Tibial nerve (tissue), 4 donors: Measurements from ENCODE around the gene INO80B. TPM values are rescaled to one million over a fixed set of nuclear protein-coding genes. Genes with fewer than 3 reads are reported as not detected.

Experiments
- DNase-seq, 2 donors: peaks; one replicate each; pipeline ENCODE4 v3.0.0-alpha.2; 2019; ENCODE audit warnings: low spot score in 2 of 2
- H3K27ac ChIP-seq, 4 donors: fragments of 200-600 bp; sonication (generic) in 3 of 4; one replicate each; pipeline ENCODE4 v1.5.1; 2017 to 2019; ENCODE audit warnings: mild to moderate bottlenecking in 1 of 4
- H3K27me3 ChIP-seq, 2 donors: fragments of 200-600 bp; sonication (generic) in 1 of 2; one replicate each; pipeline versions ENCODE4 v1.5.1 to v1.6.0; 2017 to 2019
- H3K36me3 ChIP-seq, 3 donors: fragments of 200-600 bp; sonication (generic); one replicate each; pipeline ENCODE4 v1.5.1; 2018 to 2019
- H3K4me1 ChIP-seq, 4 donors: fragments of 200-600 bp; sonication (generic) in 3 of 4; one replicate each; pipeline ENCODE4 v1.5.1; 2017 to 2019
- H3K4me3 ChIP-seq, 4 donors: fragments of 200-600 bp; sonication (generic) in 3 of 4; one replicate each; pipeline ENCODE4 v1.5.1; 2017 to 2019; ENCODE audit warnings: mild to moderate bottlenecking in 1 of 4, moderate library complexity in 1 of 4
- H3K9me3 ChIP-seq, 4 donors: fragments of 200-600 bp; sonication (generic) in 3 of 4; one replicate each; pipeline ENCODE4 v1.5.1; 2017 to 2019
- CTCF ChIP-seq, 5 experiments: fragments of 200-600 bp in 3 of 5; fragments of 450-650 bp in 2 of 5; sonication (generic) in 3 of 5; IDR thresholded peaks; one replicate each; pipeline ENCODE4 v1.5.1; 2016 to 2019; ENCODE audit warnings: antibody characterized with exemption in 5 of 5, mild to moderate bottlenecking in 3 of 5, moderate library complexity in 2 of 5
- EP300 ChIP-seq, 2 donors: sonication (generic); formaldehyde crosslinking; IDR thresholded peaks; one replicate each; pipeline ENCODE4 v1.6.1; 2017; ENCODE audit warnings: antibody characterized with exemption in 2 of 2, mild to moderate bottlenecking in 1 of 2
- POLR2A ChIP-seq, 2 donors: fragments of 450-650 bp; IDR thresholded peaks; one replicate each; pipeline ENCODE4 v1.6.1; 2017; ENCODE audit warnings: antibody characterized with exemption in 2 of 2, mild to moderate bottlenecking in 2 of 2, moderate library complexity in 2 of 2
- WGBS, 2 donors: methylation state at CpG; one replicate each; pipeline ENCODE4 v1.1.5; 2018; 5-methylcytosine and 5-hydroxymethylcytosine counted together
- total RNA-seq, 4 donors: library from RNA; depleted of rRNA; stranded (reverse); fragments of >200 nt; gene quantifications; one replicate each; pipeline ENCODE4 v1.1.0, GENCODE V29; 2016

INO80B gene
- total RNA-seq: 10 to 100 TPM; 15.1 to 40.6 (median 27.5) TPM

GRCh38 chr2:74454654-74455511 is at the start of gene INO80B:
INO80B (plus strand) TSS chr2:74455087; CDS start chr2:74455117, 30 bp downstream.
- Histone ChIP-seq H3K4me3 (peak within 1 kb of the TSS; percentile 61 to 74 (median 68)), H3K36me3 (no peaks in the 10 kb centered on the region), H3K4me1 (peaks cover 0 to 44% (median 27%) of the 10 kb centered on the region in 4 donors), H3K9me3 (no peaks in the 10 kb centered on the region), H3K27ac (peak within 1 kb of the TSS; percentile 60 to 81 (median 68)), H3K27me3 (no peaks in the 10 kb centered on the region)
- peak; percentile 87 to 94 for DNase-seq
- 1% methylated on average over 36 to 40 of the region's 40 CpGs for WGBS, 2 donors
- TF ChIP-seq POLR2A (IDR thresholded peaks at IDR 0.05) (peak in 1 of 2 donors; percentile 56), EP300 (IDR thresholded peaks at IDR 0.05) (peak; percentile 86 to 96), CTCF (IDR thresholded peaks at IDR 0.05) (peak in 3 of 5 experiments; percentile 4 to 50 (median 22))

- no peak overlapping the region for H3K27ac ChIP-seq
- no peaks in the 10 kb centered on the region for H3K36me3 ChIP-seq
- no peak for DNase-seq
- no peak overlapping the region for H3K4me3 ChIP-seq
- H3K27me3 ChIP-seq: no peaks in the 10 kb centered on the region
- TF ChIP-seq EP300 (IDR thresholded peaks at IDR 0.05) (no peak), CTCF (IDR thresholded peaks at IDR 0.05) (no peak)
- H3K4me1 ChIP-seq: no peaks in the 10 kb centered on the region
- H3K9me3 ChIP-seq: no peaks in the 10 kb centered on the region
Measured at GRCh38 chr2:74406035-74406434, 48.9 kb upstream of the INO80B start.

GRCh38 chr2:74407682-74408081 is 47.2 kb upstream of the INO80B start:
- TF ChIP-seq POLR2A (IDR thresholded peaks at IDR 0.05): no peak
- no peak for TF ChIP-seq EP300 (IDR thresholded peaks at IDR 0.05)
- TF ChIP-seq CTCF (IDR thresholded peaks at IDR 0.05): no peak
- WGBS, 2 donors: 50 to 58% methylated on average over 5 of the region's 5 CpGs
- no peaks in the 10 kb centered on the region for H3K9me3 ChIP-seq
- no peak overlapping the region for H3K4me3 ChIP-seq
- no peaks in the 10 kb centered on the region for H3K36me3 ChIP-seq
- no peaks in the 10 kb centered on the region for H3K4me1 ChIP-seq
- no peak for DNase-seq
- no peak overlapping the region for H3K27ac ChIP-seq
- no peaks in the 10 kb centered on the region for H3K27me3 ChIP-seq

- no peak overlapping the region for H3K4me3 ChIP-seq
- TF ChIP-seq POLR2A (IDR thresholded peaks at IDR 0.05) (no peak), CTCF (IDR thresholded peaks at IDR 0.05) (no peak), EP300 (IDR thresholded peaks at IDR 0.05) (no peak)
- H3K36me3 ChIP-seq: no peaks in the 10 kb centered on the region
- DNase-seq: no peak
- H3K9me3 ChIP-seq: no peaks in the 10 kb centered on the region
- H3K27me3 ChIP-seq: no peaks in the 10 kb centered on the region
- H3K4me1 ChIP-seq: peaks cover 0 to 40% (median 12%) of the 10 kb centered on the region in 4 donors
- no peak overlapping the region for H3K27ac ChIP-seq
- WGBS, 2 donors: 74 to 78% methylated on average over 8 of the region's 8 CpGs
Measured at GRCh38 chr2:74413001-74413698, 41.7 kb upstream of the INO80B start.

- no peak for DNase-seq
- TF ChIP-seq POLR2A (IDR thresholded peaks at IDR 0.05) (no peak), EP300 (IDR thresholded peaks at IDR 0.05) (no peak), CTCF (IDR thresholded peaks at IDR 0.05) (no peak)
- Histone ChIP-seq H3K36me3 (no peaks in the 10 kb centered on the region), H3K27ac (peak overlapping the region in 3 of 4 donors; percentile 67 to 82 (median 73)), H3K9me3 (no peaks in the 10 kb centered on the region), H3K27me3 (no peaks in the 10 kb centered on the region), H3K4me1 (peaks cover 0 to 40% (median 12%) of the 10 kb centered on the region in 4 donors), H3K4me3 (peak overlapping the region; percentile 53 to 75 (median 58))
- 32 to 39% methylated on average over 15 to 19 of the region's 19 CpGs for WGBS, 2 donors
Measured at GRCh38 chr2:74414441-74414840, 40.4 kb upstream of the INO80B start.
